D721Med (cell line): Measurements from ENCODE around the gene SLC22A5.
"Not testable (repeated sequence)": the region's sequence is repeated elsewhere in the genome, so short reads cannot be mapped to it uniquely, and the experiment has no call there.

ENCODE experiments used
- DNase-seq: peaks from one replicate; pipeline ENCODE4 v3.0.0; 2011; ENCODE audit warnings: low spot score; ENCODE audit not compliant: insufficient read length
- FAIRE-seq: peaks from 2 replicates; lab custom pipeline; 2011; peaks lifted over from hg19 to GRCh38; lab: Jason Lieb, UNC
- CTCF ChIP-seq: IDR thresholded peaks from 2 replicates; pipeline ENCODE4 v1.5.1; 2012; ENCODE audit warnings: mild to moderate bottlenecking, control low read depth; ENCODE audit not compliant: insufficient read depth; ENCODE audit errors: missing control alignments

Gene SLC22A5

GRCh38 chr5:132411304-132412013 lies 41.9 kb downstream of the SLC22A5 start:
- DNase-seq (no peak), FAIRE-seq (no peak)
- TF ChIP-seq CTCF = no peak

- DNase-seq = no peak
- no peak for TF ChIP-seq CTCF
- FAIRE-seq = no peak
Observed at GRCh38 chr5:132413567-132413966, 44.1 kb downstream of the SLC22A5 start.

- DNase-seq (no peak), FAIRE-seq (no peak)
- TF ChIP-seq CTCF = no peak
Observed at GRCh38 chr5:132414634-132415378, 45.3 kb downstream of the SLC22A5 start.

- not testable (repeated sequence) for DNase-seq, FAIRE-seq
Observed at GRCh38 chr5:132415516-132415915, 46.0 kb downstream of the SLC22A5 start.

GRCh38 chr5:132416306-132417009 lies 46.9 kb downstream of the SLC22A5 start:
- TF ChIP-seq CTCF = no peak
- FAIRE-seq (no peak), DNase-seq (no peak)

- no peak for TF ChIP-seq CTCF
- FAIRE-seq (no peak), DNase-seq (no peak)
Observed at GRCh38 chr5:132417010-132417439, 47.5 kb downstream of the SLC22A5 start.

- no peak for FAIRE-seq
Observed at GRCh38 chr5:132417461-132417860, 48.0 kb downstream of the SLC22A5 start.

More at GRCh38 chr5:132417461-132417860, 48.0 kb downstream of the SLC22A5 start:
- DNase-seq = no peak
- no peak for TF ChIP-seq CTCF
